ENCODE measurements around the gene BLVRA. TPM values are rescaled to one million over a fixed set of nuclear protein-coding genes. Genes with fewer than 3 reads are reported as not detected.

BLVRA gene
- total RNA-seq, 1 donor from 2014 or later, result 60.2 TPM

DNA sequence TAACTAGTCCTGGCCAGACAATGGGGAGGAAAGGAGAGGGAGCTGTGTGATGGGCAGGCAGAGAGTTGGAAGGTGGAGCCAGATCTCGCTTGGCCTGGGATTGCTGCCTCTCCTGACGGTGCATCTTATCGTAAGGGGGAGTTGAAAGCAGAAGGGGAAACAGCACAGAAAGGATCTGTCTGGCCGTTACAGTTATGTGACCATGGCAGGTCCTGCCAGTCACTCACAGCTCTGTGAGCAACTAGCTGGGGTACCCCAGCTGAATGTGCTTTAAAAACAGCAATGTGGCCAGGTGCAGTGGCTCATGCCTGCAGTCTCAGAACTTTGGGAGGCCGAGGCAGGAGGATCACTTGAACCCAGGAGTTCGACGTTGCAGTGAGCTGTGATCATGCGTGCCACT lies 8.1 kb downstream of the BLVRA start:
- no peaks in the 10 kb centered on the region for H3K27me3 ChIP-seq (ENCODE audit: control insufficient read depth, insufficient read depth, low read length)
- no peak for DNase-seq (ENCODE audit: low read depth)
- H3K36me3 ChIP-seq (ENCODE audit: control insufficient read depth, insufficient read depth, low read length), result no peaks in the 10 kb centered on the region
- H3K4me3 ChIP-seq (ENCODE audit: low read depth, low read length), result no peak overlapping the region
- TF ChIP-seq, protein P1, sequence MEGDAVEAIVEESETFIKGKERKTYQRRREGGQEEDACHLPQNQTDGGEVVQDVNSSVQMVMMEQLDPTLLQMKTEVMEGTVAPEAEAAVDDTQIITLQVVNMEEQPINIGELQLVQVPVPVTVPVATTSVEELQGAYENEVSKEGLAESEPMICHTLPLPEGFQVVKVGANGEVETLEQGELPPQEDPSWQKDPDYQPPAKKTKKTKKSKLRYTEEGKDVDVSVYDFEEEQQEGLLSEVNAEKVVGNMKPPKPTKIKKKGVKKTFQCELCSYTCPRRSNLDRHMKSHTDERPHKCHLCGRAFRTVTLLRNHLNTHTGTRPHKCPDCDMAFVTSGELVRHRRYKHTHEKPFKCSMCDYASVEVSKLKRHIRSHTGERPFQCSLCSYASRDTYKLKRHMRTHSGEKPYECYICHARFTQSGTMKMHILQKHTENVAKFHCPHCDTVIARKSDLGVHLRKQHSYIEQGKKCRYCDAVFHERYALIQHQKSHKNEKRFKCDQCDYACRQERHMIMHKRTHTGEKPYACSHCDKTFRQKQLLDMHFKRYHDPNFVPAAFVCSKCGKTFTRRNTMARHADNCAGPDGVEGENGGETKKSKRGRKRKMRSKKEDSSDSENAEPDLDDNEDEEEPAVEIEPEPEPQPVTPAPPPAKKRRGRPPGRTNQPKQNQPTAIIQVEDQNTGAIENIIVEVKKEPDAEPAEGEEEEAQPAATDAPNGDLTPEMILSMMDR (IDR thresholded peaks at IDR 0.05; ENCODE audit: insufficient read depth, low read length, poor library complexity, severe bottlenecking), result no peak

DNA sequence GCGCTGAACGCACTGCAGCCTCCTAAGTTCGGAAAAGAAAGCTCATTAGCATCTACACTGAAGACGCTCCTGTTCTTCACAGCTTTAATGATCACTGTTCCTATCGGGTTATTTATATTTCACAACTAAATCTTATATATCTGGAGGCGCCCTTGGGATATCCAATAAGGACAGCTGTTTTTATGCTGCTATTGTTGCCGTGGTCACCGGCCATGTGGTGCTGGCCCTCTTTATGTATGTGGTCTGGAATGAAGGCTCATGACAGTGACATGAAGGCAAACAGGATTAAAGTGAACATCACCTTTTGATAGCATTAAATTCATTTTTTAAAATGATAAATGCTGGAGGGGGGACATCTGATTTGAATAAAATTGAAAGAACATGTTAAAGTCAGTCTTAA lies 8.8 kb downstream of the BLVRA start:
- H3K4me3 ChIP-seq (ENCODE audit: low read depth, low read length), result no peak overlapping the region
- DNase-seq (ENCODE audit: low read depth), result no peak
- TF ChIP-seq, protein P1 (IDR thresholded peaks at IDR 0.05; ENCODE audit: insufficient read depth, low read length, poor library complexity, severe bottlenecking), result no peak

DNA sequence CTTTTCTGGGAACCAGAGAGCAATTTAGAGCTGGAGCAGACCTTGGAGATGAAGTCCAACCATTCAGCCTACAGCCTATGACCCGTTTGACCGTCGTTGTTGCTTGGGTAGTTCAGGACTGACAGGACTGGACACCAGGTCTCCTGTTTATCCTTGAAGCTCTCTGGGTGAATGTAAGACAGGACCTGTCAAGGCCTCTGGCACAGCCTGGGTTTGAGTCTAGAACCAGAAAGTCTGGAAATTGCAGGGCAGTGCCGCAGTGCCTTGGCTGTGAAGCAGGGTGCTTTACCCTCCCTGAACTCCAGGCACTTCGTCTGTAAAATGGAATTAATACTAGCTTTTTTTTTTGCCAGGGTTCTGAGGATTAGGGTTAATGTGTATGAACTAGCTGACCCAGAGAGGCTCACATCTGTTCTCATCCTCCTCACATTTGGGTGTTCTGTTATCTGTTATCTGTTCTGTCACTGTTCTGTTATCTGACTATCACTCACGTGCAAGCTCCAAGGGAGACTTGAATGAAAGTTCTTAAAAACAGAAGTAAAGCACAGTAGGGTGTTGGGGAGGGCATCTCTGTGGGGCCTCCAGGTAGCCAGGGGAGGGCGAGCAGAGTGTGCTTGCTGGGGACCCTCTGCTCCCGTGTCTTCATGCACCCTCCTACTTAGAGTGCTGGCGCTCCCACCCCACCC lies 9.9 kb downstream of the BLVRA start:
- Histone ChIP-seq H3K36me3 (ENCODE audit: control insufficient read depth, insufficient read depth, low read length) (peaks cover 1% of the 10 kb centered on the region), H3K27me3 (ENCODE audit: control insufficient read depth, insufficient read depth, low read length) (no peaks in the 10 kb centered on the region), H3K4me3 (ENCODE audit: low read depth, low read length) (no peak overlapping the region)
- DNase-seq (ENCODE audit: low read depth), result no peak
- TF ChIP-seq, protein P1 (IDR thresholded peaks at IDR 0.05; ENCODE audit: insufficient read depth, low read length, poor library complexity, severe bottlenecking), result no peak

More for the DNA sequence above, 8.8 kb downstream of the BLVRA start:
- Histone ChIP-seq H3K27me3 (ENCODE audit: control insufficient read depth, insufficient read depth, low read length) (no peaks in the 10 kb centered on the region), H3K36me3 (ENCODE audit: control insufficient read depth, insufficient read depth, low read length) (no peaks in the 10 kb centered on the region)

DNA sequence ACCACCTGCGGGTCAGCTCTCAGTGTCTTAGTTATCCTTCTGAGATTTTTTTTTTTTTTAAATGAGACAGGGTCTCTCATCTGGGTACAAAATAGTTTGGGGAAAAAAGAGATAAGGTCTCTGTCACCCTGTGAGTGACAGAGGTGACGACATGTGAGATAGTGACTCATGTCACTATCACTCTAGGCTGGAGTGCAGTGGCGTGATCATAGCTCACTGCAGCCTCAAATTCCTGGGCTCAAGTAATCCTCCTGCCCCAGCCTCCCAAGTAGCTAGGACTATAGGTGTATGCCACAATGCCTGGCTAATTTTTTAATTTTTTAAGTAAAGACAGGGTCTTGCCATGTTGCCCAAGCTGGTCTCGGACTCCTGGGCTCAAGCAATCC lies 10.4 kb downstream of the BLVRA start:
- TF ChIP-seq, protein P1 (IDR thresholded peaks at IDR 0.05; ENCODE audit: insufficient read depth, low read length, poor library complexity, severe bottlenecking), result no peak
- H3K27me3 ChIP-seq (ENCODE audit: control insufficient read depth, insufficient read depth, low read length), result no peaks in the 10 kb centered on the region
- DNase-seq (ENCODE audit: low read depth), result no peak
- peaks cover 1% of the 10 kb centered on the region for H3K36me3 ChIP-seq (ENCODE audit: control insufficient read depth, insufficient read depth, low read length)
- no peak overlapping the region for H3K4me3 ChIP-seq (ENCODE audit: low read depth, low read length)

DNA sequence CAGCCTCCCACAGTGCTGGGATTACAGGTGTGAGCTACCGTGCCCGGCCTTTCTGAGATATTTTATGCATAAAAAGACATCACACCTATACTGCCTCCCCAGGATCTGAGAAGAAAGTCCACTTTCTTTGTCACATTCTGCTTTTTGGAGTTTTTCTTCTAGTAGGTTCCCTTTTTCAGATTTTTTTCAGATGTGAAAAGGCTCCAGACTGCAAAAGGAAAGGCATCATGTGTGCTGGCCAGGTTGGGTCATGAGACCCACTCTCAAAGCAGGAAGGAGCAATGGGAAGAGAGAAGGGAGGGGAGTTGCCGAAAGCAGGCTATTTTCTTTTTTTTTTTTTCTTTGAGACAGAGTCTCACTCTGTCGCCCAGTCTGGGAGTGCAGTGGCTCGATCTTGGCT lies 10.8 kb downstream of the BLVRA start:
- no peaks in the 10 kb centered on the region for H3K27me3 ChIP-seq (ENCODE audit: control insufficient read depth, insufficient read depth, low read length)
- TF ChIP-seq, protein P1 (IDR thresholded peaks at IDR 0.05; ENCODE audit: insufficient read depth, low read length, poor library complexity, severe bottlenecking), result no peak
- no peak overlapping the region for H3K4me3 ChIP-seq (ENCODE audit: low read depth, low read length)
- DNase-seq (ENCODE audit: low read depth), result no peak
- H3K36me3 ChIP-seq (ENCODE audit: control insufficient read depth, insufficient read depth, low read length), result peaks cover 1% of the 10 kb centered on the region
